Fibroblast of gingiva (primary cell): ENCODE results near the gene PRDM8.
"Not testable (repeated sequence)": the region's sequence is repeated elsewhere in the genome, so short reads cannot be mapped to it uniquely, and the experiment has no call there.

Source experiments
- DNase-seq: peaks from one replicate; pipeline ENCODE4 v3.0.0-alpha.2; 2011; ENCODE audit warnings: low read depth

PRDM8 gene

GRCh38 chr4:80196922-80197573 is at the start of gene PRDM8:
Gene PRDM8 (plus strand): TSS chr4:80197503. CDS start chr4:80200081, 2,578 bp downstream.
- DNase-seq = peak; percentile 37

- no peak for DNase-seq
Measured at GRCh38 chr4:80150387-80151180, 46.7 kb upstream of the PRDM8 start.

- DNase-seq = no peak
Measured at GRCh38 chr4:80151981-80152380, 45.3 kb upstream of the PRDM8 start.

- peak; percentile 32 for DNase-seq
Measured at GRCh38 chr4:80153874-80154544, 43.3 kb upstream of the PRDM8 start.

GRCh38 chr4:80154545-80154933 is 42.8 kb upstream of the PRDM8 start:
- no peak for DNase-seq

- DNase-seq = peak; percentile 46
Measured at GRCh38 chr4:80155316-80155982, 41.9 kb upstream of the PRDM8 start.

GRCh38 chr4:80156410-80156809 is 40.9 kb upstream of the PRDM8 start:
- no peak for DNase-seq

GRCh38 chr4:80161413-80162058 is 35.8 kb upstream of the PRDM8 start:
- DNase-seq = no peak

GRCh38 chr4:80162418-80162817 is 34.9 kb upstream of the PRDM8 start:
- no peak for DNase-seq

- no peak for DNase-seq
Measured at GRCh38 chr4:80165855-80166254, 31.4 kb upstream of the PRDM8 start.

- DNase-seq = peak; percentile 28
Measured at GRCh38 chr4:80171251-80171650, 26.1 kb upstream of the PRDM8 start.

GRCh38 chr4:80171656-80172055 is 25.6 kb upstream of the PRDM8 start:
- DNase-seq = no peak

- DNase-seq = no peak
Measured at GRCh38 chr4:80172203-80172602, 25.1 kb upstream of the PRDM8 start.

GRCh38 chr4:80173401-80173800 is 23.9 kb upstream of the PRDM8 start:
- peak; percentile 26 for DNase-seq

GRCh38 chr4:80173841-80174240 is 23.5 kb upstream of the PRDM8 start:
- DNase-seq = peak; percentile 42

- DNase-seq = not testable (repeated sequence)
Measured at GRCh38 chr4:80177793-80178192, 19.5 kb upstream of the PRDM8 start.

- no peak for DNase-seq
Measured at GRCh38 chr4:80178964-80179363, 18.3 kb upstream of the PRDM8 start.

GRCh38 chr4:80179637-80180161 is 17.6 kb upstream of the PRDM8 start:
- DNase-seq = no peak

GRCh38 chr4:80180743-80181142 is 16.6 kb upstream of the PRDM8 start:
- no peak for DNase-seq

- no peak for DNase-seq
Measured at GRCh38 chr4:80182237-80182866, 15.0 kb upstream of the PRDM8 start.
